ENCODE results near the gene PCNX2. TPM values are rescaled to one million over a fixed set of nuclear protein-coding genes. Genes with fewer than 3 reads are reported as not detected.

Gene PCNX2
- polyA plus RNA-seq, 3 donors, result 0.29 to 7.9 (median 0.62) TPM

DNA sequence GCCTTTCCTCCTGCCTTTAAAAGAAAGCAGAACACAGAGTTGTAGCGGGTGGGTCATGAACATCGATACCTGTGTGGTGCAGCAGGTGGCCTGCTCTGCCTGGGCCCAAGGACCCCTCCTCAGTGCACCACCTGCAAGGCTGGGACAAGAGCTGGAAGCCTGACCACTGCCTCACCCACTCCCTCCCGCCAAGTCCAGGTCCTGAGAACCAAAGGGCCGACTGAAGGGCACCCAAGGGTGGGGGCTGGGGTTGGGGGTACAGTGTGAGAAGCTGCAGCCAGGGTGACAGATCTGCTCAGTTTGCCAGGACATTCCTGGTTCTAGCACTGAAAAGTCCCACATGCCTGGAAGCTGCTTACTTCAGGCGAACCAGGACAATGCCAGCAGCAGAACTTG, 309.0 kb downstream of the PCNX2 start:
- no peak overlapping the region for H3K27ac Mint-ChIP-seq
- no peaks in the 10 kb centered on the region for H3K4me1 Mint-ChIP-seq
- H3K27me3 Mint-ChIP-seq (ENCODE audit: low read depth in 3 of 3), result peaks cover 0 to 2% (median 0%) of the 10 kb centered on the region in 3 donors

DNA sequence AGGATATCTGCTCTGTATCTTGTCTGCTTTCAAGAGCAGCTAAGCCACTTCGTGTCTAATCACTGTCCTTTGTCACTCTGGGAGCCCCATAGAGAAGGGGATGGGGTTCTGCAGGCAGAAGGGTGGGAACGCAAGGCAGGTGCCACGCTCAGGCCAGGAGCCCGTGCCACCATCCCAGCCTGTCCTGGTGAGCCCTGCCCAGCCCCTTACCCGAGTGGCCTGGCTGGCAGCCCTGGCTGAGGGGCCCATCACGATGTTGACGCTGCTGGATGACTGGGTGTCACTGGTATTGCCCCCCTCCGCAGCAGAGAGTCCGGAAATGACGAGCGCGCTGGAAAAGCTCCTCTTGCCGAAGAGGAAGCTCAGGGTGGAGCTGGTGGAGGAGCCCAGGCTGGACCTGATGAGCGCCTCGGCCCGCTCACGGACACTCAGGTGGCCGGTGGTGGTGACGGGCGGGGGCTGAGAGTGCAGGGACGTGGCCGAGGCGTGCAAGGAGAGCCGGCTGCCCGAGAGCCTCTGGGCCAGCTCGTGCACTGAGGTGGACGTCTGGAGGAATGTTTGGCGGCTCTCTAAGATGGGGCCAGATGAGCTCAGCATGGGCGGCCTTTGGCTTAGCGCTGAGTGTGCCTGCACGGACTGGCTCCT, 309.5 kb downstream of the PCNX2 start:
- Histone ChIP-seq H3K27me3 (ENCODE audit: control insufficient read depth in 2 of 2, insufficient read depth in 2 of 2, low read length in 2 of 2) (no peaks in the 10 kb centered on the region), H3K9ac (ENCODE audit: insufficient read depth, low read length, poor library complexity, severe bottlenecking) (no peak overlapping the region), H3K79me2 (ENCODE audit: insufficient read depth, low read length) (no peaks in the 10 kb centered on the region), H4K20me1 (ENCODE audit: insufficient read depth, low read length) (no peaks in the 10 kb centered on the region), H3K4me2 (replicated peaks; ENCODE audit: extremely low read depth, low read length, poor library complexity, severe bottlenecking) (no peak overlapping the region), H3K4me1 (ENCODE audit: control insufficient read depth in 1 of 2, insufficient read depth in 2 of 2, low read length in 2 of 2) (no peaks in the 10 kb centered on the region), H2AFZ (ENCODE audit: insufficient read depth, low read depth, low read length, poor library complexity, severe bottlenecking) (no peak overlapping the region), H3K4me3 (replicated peaks in 1 of 3; ENCODE audit: low read depth in 2 of 3, low read length in 3 of 3) (no peak overlapping the region), H3K27ac (ENCODE audit: low read depth in 1 of 2, low read length in 2 of 2) (no peak overlapping the region), H3K9me3 (replicated peaks in 1 of 2; ENCODE audit: control insufficient read depth in 1 of 2, insufficient read depth in 1 of 2, low read length in 2 of 2) (no peaks in the 10 kb centered on the region), H3K36me3 (replicated peaks in 1 of 2; ENCODE audit: control insufficient read depth in 1 of 2, insufficient read depth in 2 of 2, low read length in 2 of 2) (peaks cover 0 to 7% of the 10 kb centered on the region in 2 donors)
- DNase-seq, result no peak
- peaks cover 6 to 20% of the 10 kb centered on the region in 2 donors for H3K36me3 Mint-ChIP-seq
- peaks cover 0 to 2% (median 0%) of the 10 kb centered on the region in 3 donors for H3K27me3 Mint-ChIP-seq (ENCODE audit: low read depth in 3 of 3)
- no peak overlapping the region for H3K4me3 Mint-ChIP-seq
- WGBS (ENCODE audit: insufficient coverage), result 95% methylated on average over 28 of the region's 31 CpGs
- no peak overlapping the region for H3K27ac Mint-ChIP-seq
- H3K4me1 Mint-ChIP-seq, result no peaks in the 10 kb centered on the region
- TF ChIP-seq, protein P1, sequence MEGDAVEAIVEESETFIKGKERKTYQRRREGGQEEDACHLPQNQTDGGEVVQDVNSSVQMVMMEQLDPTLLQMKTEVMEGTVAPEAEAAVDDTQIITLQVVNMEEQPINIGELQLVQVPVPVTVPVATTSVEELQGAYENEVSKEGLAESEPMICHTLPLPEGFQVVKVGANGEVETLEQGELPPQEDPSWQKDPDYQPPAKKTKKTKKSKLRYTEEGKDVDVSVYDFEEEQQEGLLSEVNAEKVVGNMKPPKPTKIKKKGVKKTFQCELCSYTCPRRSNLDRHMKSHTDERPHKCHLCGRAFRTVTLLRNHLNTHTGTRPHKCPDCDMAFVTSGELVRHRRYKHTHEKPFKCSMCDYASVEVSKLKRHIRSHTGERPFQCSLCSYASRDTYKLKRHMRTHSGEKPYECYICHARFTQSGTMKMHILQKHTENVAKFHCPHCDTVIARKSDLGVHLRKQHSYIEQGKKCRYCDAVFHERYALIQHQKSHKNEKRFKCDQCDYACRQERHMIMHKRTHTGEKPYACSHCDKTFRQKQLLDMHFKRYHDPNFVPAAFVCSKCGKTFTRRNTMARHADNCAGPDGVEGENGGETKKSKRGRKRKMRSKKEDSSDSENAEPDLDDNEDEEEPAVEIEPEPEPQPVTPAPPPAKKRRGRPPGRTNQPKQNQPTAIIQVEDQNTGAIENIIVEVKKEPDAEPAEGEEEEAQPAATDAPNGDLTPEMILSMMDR (IDR thresholded peaks at IDR 0.05), result no peak
- intact Hi-C loops (cut with micrococcal nuclease), result no loop called here
- peaks cover 0 to 2% (median 0%) of the 10 kb centered on the region in 7 donors for H3K9me3 Mint-ChIP-seq

More for the DNA sequence above, 309.0 kb downstream of the PCNX2 start:
- Histone ChIP-seq H3K27ac (ENCODE audit: low read depth in 1 of 2, low read length in 2 of 2) (no peak overlapping the region), H2AFZ (ENCODE audit: insufficient read depth, low read depth, low read length, poor library complexity, severe bottlenecking) (no peak overlapping the region), H3K4me3 (replicated peaks in 1 of 3; ENCODE audit: low read depth in 2 of 3, low read length in 3 of 3) (no peak overlapping the region), H3K9ac (ENCODE audit: insufficient read depth, low read length, poor library complexity, severe bottlenecking) (no peak overlapping the region), H3K79me2 (ENCODE audit: insufficient read depth, low read length) (no peaks in the 10 kb centered on the region), H4K20me1 (ENCODE audit: insufficient read depth, low read length) (no peaks in the 10 kb centered on the region), H3K4me2 (replicated peaks; ENCODE audit: extremely low read depth, low read length, poor library complexity, severe bottlenecking) (no peak overlapping the region), H3K36me3 (replicated peaks in 1 of 2; ENCODE audit: control insufficient read depth in 1 of 2, insufficient read depth in 2 of 2, low read length in 2 of 2) (peaks cover 0 to 7% of the 10 kb centered on the region in 2 donors), H3K4me1 (ENCODE audit: control insufficient read depth in 1 of 2, insufficient read depth in 2 of 2, low read length in 2 of 2) (no peaks in the 10 kb centered on the region), H3K9me3 (replicated peaks in 1 of 2; ENCODE audit: control insufficient read depth in 1 of 2, insufficient read depth in 1 of 2, low read length in 2 of 2) (no peaks in the 10 kb centered on the region), H3K27me3 (ENCODE audit: control insufficient read depth in 2 of 2, insufficient read depth in 2 of 2, low read length in 2 of 2) (no peaks in the 10 kb centered on the region)
- peaks cover 6 to 20% of the 10 kb centered on the region in 2 donors for H3K36me3 Mint-ChIP-seq
- no peak for DNase-seq
- intact Hi-C loops (cut with micrococcal nuclease), result no loop called here
- 94% methylated on average over 2 of the region's 5 CpGs for WGBS (ENCODE audit: insufficient coverage)
- no peak overlapping the region for H3K4me3 Mint-ChIP-seq
- TF ChIP-seq, protein P1 (IDR thresholded peaks at IDR 0.05), result no peak
- peaks cover 0 to 2% (median 0%) of the 10 kb centered on the region in 7 donors for H3K9me3 Mint-ChIP-seq

Measured in CD14-positive monocyte (primary cell).